IPS DF 19.7 (cell line): Measurements from ENCODE around the gene ITGAL.
"Not testable (repeated sequence)": the region's sequence is repeated elsewhere in the genome, so short reads cannot be mapped to it uniquely, and the experiment has no call there.

Experiments used
- DNase-seq: peaks from one replicate; pipeline ENCODE4 v3.0.0-alpha.2; 2013; ENCODE audit warnings: low read depth, low spot score

The ITGAL gene

GRCh38 chr16:30491744-30492308 is 19.3 kb downstream of the ITGAL start:
- DNase-seq, result no peak

- no peak for DNase-seq
Measured at GRCh38 chr16:30493941-30494488, 21.5 kb downstream of the ITGAL start.

- DNase-seq, result no peak
Measured at GRCh38 chr16:30494709-30495108, 22.2 kb downstream of the ITGAL start.

DNA sequence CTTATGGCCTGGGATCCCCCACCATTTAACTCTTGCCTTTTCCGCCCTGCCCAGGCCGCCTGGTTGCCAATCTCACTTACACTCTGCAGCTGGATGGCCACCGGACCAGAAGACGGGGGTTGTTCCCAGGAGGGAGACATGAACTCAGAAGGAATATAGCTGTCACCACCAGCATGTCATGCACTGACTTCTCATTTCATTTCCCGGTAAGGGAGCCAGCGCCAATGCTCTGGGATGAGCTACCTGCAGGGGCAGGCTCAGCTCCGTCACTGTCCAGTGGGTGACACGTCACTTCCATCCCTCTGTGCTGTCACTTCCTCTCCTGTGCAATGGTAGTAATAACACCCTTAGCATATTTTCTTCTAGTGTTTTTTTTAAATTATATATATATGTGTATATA is 26.7 kb downstream of the ITGAL start:
- DNase-seq, result no peak

GRCh38 chr16:30503403-30504296 is 31.1 kb downstream of the ITGAL start:
- no peak for DNase-seq

- DNase-seq, result no peak
Measured at GRCh38 chr16:30509081-30509765, 36.7 kb downstream of the ITGAL start.

DNA sequence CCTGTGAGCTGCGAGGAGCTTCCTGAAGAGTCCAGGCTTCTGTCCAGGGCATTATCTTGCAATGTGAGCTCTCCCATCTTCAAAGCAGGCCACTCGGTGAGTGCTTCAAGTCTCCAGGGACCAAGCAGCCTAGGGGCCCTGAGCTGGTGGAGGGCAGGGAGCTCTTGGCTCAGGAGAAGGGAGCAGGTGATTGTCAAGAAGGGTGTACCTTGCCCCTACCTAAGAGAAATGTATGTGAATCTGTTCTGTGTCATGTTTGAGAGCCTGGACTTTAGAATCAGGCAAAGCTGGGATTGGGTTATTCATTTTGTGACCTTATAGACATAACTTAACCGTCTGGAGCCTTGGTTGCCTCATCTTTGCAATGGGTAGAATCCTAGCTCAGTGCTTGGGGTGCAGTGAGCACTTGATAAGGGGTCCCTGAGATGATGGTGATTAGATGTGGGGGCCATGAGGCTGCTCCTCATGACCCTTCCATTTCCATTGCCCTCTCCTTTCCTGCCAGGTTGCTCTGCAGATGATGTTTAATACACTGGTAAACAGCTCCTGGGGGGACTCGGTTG is 37.9 kb downstream of the ITGAL start:
- DNase-seq, result no peak

- no peak for DNase-seq
Measured at GRCh38 chr16:30511509-30511908, 39.0 kb downstream of the ITGAL start.

GRCh38 chr16:30515275-30515674 is 42.7 kb downstream of the ITGAL start:
- DNase-seq, result no peak

- DNase-seq, result no peak
Measured at GRCh38 chr16:30518552-30518951, 46.0 kb downstream of the ITGAL start.

GRCh38 chr16:30519120-30520049 is 46.8 kb downstream of the ITGAL start:
- DNase-seq, result no peak

GRCh38 chr16:30521476-30521872 is 48.9 kb downstream of the ITGAL start:
- no peak for DNase-seq

DNA sequence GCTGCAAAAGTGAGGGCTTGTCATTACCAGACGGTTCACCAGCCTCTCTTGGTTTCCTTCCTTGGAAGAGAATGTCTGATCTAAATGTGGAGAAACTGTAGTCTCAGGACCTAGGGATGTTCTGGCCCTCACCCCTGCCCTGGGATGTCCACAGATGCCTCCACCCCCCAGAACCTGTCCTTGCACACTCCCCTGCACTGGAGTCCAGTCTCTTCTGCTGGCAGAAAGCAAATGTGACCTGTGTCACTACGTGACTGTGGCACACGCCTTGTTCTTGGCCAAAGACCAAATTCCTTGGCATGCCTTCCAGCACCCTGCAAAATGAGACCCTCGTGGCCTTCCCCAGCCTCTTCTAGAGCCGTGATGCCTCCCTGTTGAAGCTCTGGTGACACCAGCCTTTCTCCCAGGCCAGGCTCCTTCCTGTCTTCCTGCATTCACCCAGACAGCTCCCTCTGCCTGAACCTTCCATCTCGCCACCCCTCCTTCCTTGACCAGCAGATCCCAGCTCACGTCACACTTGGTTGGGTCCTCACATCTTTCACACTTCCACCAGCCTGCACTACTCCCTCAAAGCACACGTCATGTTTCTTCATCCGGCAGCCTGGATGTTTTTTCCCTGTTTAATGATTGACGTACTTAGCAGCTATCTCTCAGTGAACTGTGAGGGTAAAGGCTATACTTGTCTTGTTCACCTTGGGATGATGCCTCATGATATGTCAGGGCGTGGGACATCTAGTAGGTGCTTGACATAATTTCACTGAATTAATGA is 49.5 kb downstream of the ITGAL start:
- DNase-seq, result no peak

DNA sequence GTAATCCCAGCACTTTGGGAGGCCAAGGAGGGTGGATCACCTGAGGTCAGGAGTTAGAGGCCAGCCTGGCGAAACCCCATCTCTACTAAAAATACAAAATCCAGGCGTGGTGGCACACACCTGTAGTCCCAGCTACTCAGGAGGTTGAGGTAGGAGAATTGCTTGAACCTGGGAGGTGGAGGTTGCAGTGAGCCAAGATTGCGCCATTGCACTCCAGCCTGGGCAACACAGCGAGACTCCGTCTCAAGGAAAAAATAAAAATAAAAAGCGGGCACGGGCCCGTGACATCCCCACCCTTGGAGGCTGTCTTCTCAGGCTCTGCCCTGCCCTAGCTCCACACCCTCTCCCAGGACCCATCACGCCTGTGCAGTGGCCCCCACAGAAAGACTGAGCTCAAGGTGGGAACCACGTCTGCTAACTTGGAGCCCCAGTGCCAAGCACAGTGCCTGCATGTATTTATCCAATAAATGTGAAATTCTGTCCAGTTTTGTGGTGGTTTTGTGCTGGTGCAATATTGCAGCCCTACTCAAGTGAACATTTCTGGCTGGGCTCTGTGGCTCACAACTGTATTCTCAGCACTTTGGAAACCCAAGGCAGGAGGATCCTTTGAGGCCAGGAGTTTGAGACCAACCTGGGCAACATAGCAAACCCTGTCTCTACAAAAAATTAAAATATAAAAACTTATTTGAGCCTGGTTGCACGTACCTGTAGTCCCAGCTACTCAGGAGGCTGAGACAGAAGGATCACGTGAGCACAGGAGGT is 50.3 kb downstream of the ITGAL start:
- DNase-seq, result not testable (repeated sequence)

GRCh38 chr16:30523768-30524574 is 51.4 kb downstream of the ITGAL start:
- no peak for DNase-seq

DNA sequence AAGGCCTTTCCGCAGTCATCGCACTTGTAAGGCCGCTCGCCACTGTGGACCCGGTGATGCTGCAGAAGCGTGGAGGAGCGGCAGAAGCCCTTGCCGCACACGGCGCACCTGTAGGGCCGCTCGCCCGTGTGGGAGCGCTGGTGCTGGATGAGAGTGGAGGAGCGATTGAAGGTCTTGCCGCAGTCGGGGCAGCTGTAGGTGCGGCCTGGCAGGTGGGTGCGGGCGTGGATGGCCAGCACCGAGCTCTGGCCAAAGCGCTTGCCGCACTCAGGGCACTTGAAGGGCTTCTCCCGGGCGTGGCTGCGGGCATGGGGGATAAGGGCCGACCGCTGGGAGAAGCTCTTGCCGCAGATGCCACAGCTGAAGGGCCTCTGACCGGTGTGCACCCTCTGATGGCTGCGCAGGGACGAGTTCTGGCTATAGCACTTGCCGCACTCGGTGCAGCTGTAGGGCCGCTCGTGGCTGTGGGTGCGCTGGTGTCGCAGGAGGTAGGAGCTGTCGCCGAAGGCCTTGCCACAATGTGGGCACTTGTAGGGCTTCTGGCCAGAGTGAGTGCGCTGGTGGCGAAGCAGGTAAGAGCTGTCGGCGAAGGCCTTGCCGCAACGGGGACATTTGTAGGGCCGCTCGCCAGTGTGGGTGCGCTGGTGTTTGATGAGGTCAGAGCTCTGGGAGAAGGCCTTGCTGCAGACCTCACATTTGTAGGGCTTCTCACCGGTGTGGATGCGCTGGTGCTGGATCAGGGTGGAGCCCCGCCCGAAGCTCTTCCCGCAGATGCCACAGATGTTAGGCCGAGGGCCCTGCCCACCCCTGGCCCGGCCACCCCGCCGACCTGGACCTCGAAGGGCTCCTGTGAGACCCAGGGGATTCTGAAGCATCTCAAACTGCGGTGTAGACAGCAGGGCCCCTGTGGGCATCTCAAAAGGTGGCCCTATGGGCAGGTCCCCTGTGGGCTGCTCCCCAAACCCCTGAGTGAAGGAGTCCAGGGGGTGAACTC is 52.3 kb downstream of the ITGAL start:
- no peak for DNase-seq

DNA sequence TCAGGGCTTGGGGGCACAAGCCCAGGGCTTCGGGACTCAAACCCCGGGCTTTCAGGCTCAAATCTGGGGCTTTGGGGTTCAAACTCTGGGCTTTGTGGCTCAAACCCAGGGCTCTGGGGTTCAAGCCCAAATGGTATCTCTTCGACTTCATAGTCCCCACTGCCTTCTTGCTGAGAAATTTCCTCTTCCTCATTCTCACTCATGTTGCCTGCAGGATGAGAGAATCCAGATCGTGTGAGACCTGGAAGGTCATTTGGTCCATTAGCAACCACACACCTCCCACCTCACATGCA is 53.2 kb downstream of the ITGAL start:
- no peak for DNase-seq
